GM18520 (cell line): Measurements from ENCODE around the gene C1QTNF5.

ENCODE experiments used
- ATAC-seq: cut with Tn5 transposase; IDR thresholded peaks from one replicate; pipeline ENCODE4 v1.9.1; 2021; ENCODE audit not compliant: unreplicated experiment

Gene C1QTNF5

DNA sequence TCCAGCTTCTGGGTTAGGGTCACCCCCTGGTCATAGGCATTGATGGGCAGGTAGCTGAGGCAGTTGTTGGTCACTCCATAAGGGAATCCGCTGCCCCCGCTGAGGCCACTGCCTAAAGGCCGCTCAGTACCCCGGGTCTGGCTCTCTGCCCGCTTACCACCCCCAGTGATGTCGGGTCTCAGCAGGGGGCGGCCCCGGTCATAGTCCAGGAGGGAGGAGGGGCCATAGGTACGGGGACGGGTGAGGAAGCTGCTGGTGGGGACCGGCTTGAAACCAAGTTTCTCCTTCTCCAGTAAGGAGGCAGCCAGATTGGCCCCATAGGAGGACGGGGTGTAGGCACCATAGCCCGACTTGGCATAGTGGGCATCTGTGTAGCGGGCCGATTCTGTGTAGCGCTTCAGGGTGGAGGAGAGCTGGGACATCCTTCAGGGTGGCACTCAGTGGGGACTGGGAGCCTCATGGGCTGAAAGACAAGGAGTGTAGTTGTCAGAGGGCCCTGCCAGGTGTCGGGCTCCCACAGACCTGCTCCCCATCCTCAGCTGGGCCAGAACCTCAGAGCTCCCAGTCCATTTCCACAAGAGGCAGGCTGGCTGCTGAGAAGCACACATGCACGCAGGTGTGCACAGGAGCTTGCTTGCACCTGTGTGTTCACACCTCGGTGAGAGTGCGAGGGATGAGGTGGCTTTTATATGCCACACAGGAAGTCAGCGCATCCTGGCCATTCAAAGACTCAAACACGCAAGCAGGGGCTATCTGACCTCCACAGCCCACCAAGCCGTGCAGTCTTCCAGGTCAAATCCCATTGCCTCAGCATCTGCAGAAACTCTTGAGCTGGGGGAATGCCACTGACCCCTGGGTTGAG, 32.6 kb upstream of the C1QTNF5 start:
- no peak for ATAC-seq

DNA sequence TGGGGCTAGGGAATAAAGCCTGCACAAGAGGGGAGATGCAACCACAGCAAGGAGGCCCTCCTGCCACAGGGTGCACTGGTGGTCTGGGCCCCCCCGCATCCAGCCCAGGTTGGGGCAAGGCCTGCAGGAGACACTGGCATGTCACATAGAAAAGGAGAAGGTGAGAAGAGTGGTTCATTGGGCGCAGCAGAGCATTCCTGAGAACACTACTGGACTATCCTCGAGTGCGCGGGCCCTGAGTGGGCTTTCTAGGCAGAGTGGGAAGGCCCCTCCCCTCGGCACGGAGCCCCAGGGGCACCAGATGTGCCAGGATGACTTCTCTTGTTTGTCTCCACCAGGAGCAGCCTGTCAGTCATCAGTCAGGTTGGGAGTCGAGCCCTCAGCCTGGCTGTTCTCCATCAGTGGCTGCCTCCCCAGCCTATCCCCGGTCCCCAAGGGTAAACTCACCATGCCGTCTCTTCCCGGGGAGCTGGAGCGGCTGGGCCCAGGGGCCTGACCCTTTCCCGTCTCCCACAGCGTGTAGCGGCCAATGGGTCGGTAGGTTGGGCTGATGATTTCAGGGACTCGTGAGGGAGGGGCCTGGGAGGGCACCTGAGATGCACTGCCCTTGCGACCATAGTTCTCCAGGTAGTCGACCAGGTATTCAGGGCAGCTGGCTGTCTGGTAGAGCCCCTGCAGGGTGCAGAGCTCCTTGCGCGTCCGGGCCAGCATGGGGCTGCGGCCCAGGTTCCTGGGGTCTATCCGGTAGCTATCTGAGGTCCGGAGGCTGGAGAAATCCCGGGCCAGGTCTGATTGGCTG, 31.8 kb upstream of the C1QTNF5 start:
- no peak for ATAC-seq

DNA sequence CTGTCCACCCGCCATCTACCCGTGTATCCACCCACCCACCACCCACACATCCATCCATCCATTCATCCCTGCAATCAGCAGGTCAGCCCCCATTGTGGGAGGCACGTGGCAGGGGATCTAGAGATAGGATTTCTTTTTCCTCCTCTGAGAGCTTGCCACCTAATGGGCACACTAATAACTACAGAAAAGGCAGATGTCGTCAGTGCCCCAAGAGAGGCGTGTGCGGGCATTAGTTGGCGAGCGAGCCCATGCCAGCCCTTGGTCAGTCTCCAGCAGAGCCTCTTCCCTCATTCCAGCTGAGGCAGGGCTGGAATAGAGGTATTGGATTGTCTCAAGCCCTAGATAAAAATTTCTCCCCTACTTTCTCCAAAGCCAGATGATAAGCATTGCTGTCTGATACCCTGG, 31.1 kb upstream of the C1QTNF5 start:
- ATAC-seq, result no peak

DNA sequence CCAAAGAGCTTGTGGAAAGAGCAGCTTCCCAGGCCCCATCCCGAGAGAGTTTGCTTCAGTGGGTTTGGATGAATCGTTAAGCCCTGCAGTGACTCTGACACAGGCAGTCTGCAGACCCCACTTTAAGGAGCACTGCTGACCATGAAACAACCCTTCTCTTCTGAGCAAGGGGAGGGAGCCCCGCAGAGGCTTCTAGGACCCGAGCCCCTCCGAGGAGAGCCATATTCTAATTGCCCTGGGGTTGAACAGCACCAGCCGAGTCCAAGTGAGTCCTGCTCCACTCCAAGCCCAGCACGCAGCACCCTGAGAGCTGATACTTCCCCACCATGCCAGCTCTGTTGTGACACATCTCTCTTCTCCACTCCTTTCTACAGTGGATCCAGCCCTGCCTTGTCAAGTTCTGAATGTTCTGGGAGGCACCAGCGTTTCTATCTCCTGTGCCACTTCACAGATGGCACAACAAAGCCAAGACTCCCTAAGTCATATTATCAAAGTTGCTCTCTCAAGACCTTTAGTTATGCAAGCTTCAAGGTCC, 30.5 kb upstream of the C1QTNF5 start:
- ATAC-seq, result no peak

DNA sequence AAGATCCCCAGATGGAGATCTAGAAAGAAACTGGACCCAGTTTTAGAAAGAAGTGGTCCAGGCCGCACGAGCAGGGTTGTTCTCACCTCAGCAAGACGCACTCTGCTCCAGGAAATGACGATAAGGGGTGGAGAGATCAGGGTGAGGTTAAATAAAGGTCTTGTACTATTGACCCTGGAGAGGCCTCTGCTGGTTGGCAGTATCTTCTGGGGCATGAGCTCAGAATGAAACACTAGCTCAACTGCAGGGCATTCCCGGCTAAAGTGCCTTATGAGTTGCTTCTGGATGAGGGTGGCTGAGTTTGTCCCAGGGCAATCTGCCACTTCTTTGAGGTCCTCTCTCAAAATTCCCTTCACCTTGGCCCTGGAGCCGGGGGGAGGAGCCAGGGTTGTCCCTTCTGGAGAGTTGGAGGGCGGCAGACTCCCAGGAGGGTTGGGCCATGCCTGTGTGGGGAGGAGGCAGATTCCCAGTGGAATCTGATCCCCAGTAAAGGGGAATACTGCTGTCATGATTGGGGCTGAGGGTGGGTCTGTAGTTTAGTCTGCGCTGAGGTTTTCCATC, 29.9 kb upstream of the C1QTNF5 start:
- no peak for ATAC-seq

DNA sequence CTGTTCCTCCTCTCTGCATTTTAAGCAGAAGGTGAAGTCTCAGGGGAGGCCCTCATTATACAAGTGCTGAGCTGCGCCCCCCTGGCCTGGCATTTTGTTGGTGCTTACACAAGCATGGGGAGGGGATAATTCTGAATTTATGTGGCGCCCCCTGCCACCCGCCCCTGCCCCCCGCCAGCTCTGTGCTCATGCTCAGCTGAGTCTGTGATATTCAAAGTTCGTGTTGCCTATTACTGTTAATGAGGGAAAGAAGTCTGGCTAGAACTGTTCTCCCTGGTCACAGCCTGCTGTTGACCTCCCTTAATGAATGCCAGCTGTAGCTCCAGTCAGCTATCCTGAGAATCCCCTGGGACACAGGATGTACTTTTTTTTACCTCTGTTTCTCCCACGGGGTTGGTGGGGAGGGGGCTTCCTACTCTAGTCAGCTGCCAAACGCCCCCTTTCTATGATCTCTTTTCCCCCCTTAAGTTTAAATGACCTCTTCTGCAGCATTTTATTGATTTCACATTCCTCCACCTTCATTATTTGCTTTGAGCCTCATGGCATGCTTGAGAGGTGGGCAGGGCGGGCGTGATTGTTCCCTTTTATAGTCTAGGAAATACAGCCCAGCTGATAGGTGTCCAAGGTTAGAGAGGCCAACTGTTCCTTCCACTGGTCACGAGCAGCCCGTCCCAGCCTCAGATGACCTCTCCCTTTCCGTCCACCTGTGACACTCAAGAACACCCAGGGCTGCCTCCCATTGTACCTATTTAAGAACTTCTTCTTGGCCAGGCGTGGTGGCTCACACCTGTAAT, 28.6 kb upstream of the C1QTNF5 start:
- ATAC-seq, result no peak

DNA sequence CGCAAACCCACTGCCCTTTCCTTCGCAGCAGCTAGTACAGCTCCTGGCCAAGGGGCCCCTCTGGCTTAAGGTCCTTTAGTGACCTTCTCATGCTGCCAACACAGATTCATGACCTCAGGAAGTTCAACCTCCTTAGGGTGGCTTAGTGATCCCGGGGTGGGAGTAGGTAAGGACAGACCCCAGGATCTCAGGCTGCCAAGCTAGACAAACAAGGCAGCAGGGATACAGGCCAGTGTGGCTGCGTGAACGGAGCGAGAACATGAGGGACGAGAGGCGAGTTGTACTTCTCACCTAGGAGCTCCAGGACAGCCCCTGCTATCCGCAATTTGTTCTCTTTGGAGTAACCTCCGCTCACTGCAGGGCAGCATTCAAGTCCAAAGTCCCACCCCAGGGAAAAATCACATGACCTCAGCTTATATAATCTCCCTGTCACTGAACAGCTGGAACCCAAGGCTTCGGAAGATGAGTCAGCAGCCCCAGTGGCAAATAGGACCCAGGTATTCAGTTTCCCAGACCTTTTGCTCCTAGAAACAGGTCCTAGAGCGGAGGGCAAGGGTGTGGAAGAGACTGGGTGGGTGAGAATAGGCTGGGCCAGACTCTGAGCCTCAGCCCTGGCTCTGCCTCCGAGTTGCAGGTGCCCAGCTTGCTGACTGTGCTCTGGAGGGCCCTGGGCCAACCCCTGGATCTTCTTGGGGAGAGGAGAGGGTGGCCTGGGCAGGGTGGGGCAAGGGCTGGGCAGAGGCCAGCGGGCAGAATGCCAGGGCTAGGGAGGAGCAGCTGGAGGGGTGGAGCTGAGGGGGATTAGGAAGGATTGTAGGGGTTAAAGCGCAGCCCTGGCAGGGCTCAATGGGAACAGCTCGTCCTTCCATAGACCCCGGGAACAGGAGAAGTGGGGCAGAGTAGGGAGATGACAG, 27.7 kb upstream of the C1QTNF5 start:
- no peak for ATAC-seq

DNA sequence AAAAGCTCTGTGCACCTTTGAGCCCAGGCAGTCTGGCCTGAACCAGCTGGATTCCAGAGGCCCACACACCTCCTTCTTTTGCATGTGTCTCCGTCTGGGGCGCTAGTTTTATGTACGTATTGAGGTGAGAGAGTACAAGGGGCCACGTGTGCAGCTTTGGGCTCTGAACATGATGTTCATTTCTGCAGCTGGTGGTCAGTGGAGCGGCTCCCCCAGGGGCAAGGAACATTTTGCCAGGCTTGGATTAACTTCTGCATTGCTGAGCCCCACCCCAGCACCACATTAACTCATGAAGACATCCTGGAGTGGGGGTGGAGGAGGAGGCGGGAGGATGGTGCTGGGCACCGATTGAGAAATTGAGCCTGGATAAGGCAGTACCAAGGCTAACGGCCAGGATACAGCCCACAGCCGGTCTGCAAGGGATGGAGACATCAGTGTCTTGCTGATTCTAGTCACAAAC, 27.0 kb upstream of the C1QTNF5 start:
- no peak for ATAC-seq

DNA sequence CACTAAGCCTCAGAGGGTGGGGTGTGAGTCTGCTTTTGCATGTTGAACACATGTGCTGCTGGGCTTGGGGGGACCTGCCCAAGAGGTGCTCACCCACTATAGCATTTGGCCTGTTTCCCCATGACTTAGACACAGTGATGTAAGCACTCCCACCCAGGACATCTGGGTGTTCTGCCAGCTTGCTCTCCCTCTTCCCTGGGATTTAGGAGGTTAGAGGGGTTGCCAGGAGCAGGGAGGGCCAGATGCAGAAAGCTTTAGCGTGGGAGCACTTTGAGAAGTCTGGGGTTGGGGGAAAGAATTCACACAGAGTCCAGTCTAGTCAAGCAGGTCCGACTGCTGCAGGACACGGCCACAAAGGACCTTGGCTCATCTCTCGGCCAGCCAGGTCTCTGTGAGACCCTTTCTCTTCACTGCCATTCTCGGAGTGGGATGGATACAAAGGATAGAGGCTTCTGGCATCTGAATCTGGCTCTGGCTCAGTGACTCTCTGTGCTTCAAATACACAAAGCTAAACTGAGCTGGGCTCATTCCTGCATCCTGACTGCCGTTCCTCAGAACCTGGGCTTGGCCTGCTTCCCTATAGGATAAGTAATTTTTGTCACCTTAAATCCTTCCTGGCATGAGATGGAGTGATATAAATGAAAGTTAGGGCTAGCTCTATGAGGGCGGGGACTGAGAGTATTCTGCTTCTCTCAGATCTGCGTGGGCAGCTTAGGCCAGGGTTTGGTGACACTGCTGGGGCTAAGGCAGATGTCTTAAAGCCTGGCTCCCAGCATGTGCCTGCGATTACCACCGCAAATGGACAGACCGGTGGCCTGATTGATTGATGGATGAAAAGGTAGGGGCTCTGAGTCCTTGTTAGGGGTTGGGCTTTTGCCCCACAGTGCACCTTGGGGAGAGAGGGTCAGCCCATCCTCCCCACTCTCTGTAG, 26.3 kb upstream of the C1QTNF5 start:
- no peak for ATAC-seq

DNA sequence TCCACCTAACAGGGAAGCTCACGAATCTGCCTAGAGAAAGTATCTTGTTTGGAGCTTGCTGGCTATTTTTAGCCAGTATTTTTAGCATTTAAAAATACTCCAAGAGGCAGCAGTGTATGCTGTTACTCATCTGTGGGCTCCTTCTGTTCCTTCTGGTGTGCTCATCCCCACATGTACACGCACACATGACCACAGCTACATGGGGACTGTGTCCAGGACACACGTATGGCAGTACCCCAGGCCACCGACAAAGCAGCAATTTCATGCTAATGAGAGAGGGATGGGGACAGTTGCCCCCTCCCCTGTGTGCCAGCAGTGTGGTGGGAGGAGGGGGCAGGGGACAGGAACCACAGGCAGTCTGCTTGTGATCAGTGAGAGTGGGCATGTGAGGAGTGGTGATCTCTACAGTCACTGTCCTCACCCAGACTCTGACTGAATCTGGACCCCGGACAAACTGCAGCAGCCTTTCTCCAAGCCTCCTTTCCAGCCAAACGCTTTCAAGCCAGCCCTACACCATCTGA, 24.4 kb upstream of the C1QTNF5 start:
- no peak for ATAC-seq

DNA sequence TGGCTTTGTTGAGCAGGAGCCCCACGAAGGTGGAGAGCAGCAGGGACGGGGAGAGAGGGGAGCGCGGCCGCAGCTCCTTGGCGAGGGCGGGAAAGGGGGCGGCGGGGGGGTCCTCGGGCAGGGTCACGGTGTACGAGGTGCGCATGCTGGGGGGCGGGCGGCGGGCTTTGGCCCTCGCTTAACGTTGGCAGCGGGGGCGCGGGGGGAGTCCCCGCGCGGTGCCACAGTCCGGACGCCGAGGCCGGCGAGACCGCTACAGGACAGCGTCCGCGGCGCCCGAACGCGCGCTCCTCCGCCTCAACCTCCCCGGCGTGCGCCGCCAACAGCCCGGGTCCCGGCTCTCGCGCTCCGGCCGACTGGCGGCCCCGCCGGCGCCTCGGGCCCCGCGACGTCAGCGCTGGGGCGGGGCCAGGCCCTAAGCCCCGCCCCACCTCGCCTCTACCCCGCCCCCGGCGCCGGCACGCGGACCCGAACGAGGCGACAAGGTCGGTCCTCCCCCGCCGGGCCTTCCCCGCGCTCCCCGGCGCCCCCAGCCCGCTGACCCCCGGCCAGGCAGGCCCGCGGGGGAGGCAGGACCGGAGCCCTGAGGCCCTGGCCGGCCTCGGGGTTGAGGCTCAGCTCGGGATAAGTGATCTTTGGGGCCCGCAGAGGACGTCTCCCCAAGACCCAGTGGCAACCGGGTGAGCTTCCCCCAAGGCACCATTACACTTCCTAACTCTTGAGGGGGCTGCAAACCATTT, 23.3 kb upstream of the C1QTNF5 start:
- ATAC-seq, result no peak

DNA sequence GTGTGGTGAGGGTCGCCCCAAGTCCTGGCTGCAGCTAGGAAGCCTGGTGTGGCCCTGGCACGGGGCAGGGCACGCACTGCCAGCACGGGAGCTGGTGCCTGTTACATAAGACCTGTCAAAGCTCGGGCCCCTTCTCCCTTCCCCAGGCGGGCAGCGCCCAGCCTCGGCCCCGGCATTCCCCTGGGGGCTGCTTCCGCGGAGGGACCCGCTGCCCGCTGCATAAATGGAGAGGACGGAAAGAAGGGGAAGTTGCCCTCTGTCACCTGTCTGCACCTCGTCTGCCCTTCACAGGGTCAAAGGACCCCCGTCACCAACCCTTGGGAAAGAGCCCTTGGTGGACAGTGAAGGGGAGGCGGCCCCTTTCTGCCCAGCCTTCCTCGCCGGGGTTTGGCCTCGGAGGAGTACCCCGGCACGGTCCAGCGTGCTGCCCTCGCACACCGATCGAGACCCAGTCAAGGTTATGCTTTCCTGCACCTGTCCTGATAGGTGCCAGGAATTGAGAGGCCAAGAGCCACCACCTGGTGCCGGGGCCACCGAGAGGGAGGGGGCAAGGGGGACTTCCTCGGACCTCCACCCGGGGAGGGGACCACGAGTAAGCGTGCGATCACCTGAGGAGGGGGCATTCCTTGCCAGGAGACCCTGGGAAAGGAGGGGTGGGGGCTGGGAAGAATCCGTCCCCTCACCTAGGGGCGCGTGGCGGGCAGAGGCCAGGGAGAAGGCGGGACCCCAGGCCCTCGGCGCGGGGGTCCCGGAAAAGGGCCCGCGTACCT, 22.6 kb upstream of the C1QTNF5 start:
- no peak for ATAC-seq

DNA sequence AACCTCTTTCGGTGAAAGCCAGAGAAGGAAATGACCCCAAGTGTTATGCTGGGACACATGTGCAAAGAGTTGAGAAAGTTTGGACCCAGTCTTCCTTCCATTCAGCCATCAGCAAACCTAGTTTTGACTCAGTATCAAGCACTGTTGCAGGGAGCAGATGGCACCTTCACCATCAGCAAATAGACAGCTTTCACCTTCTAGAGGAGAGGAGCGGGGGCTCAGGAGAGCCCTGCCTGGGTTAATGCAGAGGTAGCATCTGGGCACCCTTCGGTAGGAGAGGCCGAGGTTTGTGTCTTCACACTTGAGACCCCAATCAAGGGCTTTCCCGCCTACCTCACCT, 22.0 kb upstream of the C1QTNF5 start:
- no peak for ATAC-seq

DNA sequence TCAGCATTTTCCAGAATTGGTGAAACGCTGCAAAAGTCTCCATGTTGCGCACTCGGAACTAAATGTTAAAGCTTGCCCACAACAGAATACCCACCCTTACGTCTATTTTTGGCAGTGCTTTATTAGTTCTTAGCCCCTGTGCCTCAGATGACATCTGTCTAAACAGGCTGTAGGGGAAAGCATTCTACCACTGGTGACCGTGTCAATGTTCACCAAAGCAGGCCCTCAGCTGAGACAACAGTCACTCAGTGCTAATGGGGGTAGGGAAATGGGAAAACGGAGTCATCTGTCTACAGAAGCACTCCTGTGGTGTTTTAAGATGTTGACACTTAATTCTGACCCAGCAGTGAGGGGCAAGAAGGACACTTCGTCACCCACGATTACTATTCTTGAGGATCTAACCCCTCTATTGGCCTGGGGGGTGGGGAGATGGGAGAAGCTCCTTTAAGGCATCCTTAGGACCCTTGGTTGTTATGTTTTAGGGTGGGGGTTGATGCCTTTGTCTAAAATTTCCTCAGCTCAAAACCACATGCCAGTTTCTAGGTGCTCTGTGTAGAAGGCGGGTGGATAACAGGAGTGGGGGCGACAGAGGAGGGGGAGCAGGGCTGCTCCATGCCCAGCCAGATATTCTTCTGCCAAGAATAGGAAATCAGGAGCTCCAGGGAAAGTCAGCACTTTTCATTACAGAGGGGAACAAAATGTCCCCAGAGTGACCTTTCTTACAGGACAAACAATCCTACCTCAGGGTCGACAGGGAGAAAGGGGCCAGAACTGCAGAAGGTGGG, 21.4 kb upstream of the C1QTNF5 start:
- no peak for ATAC-seq

DNA sequence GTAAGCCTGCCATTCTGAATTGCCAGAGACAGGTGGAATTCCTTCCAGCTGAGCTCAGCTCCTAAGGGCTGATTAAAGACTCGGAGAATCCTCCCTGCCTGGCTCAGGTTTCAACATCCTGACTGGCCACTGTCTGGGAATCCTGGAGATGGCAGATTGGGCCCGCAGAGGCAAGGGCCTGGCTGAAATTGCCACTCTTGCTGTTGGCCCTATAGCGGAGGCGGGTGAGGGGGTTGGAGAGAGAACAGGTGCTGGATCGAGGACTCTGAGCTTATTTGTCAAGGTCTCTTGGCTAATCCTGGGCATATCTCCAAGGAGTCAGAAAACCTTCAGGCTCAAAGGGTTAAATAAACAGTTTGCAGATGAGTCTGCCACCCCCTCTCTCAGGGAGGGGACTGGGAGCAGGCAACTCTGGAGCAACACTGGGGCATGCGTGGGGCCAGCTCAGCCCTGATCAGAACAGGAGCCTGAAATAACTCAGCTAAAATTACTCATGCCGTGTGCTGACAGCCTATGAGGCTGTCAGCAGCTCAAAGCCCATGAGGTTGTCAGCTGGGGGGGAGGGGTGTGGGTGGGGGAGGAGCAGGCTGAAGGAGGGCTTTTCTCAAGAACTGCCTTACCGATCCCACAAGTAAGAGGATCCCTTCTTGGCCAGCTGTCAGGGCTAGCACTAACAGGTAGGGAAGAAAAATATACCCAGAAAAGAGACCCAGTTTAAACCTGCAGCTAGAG, 20.5 kb upstream of the C1QTNF5 start:
- ATAC-seq, result no peak
